Activated CD8-positive, alpha-beta memory T cell treated with anti-CD3 and anti-CD28 coated beads for 36 hours (primary cell): ENCODE measurements around the gene NXN. TPM values are rescaled to one million over a fixed set of nuclear protein-coding genes. Genes with fewer than 3 reads are reported as not detected.
"Not testable (repeated sequence)": the region's sequence is repeated elsewhere in the genome, so short reads cannot be mapped to it uniquely, and the experiment has no call there.

Experiments used
- CTCF ChIA-PET: fragments of 350-600 bp; sonication (Branson Sonifier 250); formaldehyde crosslinking; loops from one replicate; lab custom pipeline; 2021; ENCODE audit warnings: antibody characterized with exemption; lab: Charles Lee
- POLR2A ChIA-PET: fragments of 350-600 bp; sonication (Branson Sonifier 250); formaldehyde crosslinking; loops from one replicate; lab custom pipeline; 2021; ENCODE audit warnings: antibody characterized with exemption; lab: Charles Lee
- total RNA-seq, 2 experiments: library from RNA; stranded (reverse); gene quantifications; one replicate each; pipeline ENCODE4 v1.2.3, GENCODE V29; 2021

The NXN gene
- total RNA-seq, 2 experiments from 2014 or later: 0.13 to 0.25 TPM

DNA sequence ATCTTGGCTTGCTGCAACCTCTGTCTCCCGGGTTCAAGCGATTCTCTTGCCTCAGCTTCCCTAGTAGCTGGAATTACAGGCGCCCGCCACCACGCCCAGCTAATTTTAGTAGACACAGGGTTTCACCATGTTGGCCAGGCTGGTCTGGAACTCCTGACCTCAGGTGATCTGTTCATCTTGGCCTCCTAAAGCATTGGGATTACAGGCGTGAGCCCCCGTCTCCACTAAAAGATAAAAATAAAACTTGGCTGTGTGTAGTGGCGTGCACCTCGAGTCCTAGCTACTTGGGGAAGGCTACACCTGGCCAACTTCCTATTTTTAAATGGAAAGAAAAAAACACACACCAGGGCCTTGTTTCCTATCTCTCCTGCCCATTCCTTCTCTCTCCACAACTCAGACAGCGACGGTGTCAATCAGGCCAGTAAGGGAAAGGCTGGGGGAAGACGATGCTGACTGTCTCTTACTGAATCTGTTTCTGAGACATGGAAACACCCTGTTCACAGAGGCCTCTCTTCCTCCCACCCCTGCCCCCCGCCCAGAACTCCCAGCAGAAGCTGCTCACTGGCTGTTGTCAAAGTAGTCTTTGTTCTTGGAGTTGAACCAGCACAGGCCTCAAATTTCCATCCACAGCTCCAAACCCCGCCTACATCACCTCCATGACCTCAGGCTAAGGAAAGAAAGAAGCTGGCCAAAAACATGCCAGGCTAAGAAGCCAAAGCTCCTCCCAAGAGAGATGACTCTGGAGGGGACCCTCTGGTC, 96.6 kb downstream of the NXN start:
- POLR2A ChIA-PET: no interaction called here
- CTCF ChIA-PET: interaction anchor here (0.5 to 0.6 kb wide), 2 partner anchors 47 to 75 kb away, joined by 3 to 4 read pairs; no protein-coding TSS in a partner anchor

- ChIA-PET POLR2A (no interaction called here), CTCF (no interaction called here)
Measured at GRCh38 chr17:881778-882177, 97.8 kb downstream of the NXN start.

DNA sequence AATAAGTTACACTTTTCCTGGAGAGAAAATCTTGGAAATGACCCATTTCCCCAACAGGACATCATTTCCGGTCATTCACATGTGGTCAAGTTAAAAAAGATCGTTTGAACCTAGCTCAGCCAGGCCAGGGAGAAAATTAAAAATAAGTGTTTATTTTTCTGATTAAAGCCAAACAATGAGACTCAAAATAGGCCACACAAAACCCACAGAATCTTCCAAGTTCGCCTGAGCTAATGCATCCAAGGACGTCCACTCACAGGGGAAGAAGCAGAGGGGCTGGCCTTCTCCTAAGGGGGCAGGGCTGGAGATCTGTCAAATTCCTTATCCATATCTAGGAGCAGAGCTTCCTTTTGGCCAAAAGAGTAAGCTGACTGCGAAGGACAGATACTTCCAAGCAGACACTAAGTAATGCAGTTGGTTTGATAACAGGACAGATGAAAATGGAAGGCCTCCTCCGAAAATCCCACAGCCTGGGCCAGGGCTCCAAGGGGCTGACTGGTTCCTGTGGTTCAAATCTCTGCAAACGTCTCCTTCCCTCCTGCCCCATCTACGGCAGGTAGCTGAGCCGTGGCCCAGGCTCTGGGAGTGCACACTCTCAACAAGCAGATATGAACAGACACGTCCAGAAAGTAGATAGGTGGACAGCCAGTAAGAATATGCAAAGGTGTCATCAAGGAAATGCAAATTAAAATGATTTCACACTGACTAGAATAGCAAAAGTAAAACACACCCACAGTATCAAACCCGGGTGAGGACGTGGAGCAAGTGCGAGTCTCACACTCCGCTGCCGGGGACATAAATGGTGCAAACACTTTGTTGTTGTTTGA, 98.9 kb downstream of the NXN start:
- ChIA-PET CTCF (interaction anchor here (0.6 to 2.0 kb wide), 3 partner anchors 100 to 205 kb away, joined by 3 to 8 read pairs (median 4); partner anchors contain the start of gene TIMM22), POLR2A (no interaction called here)

- POLR2A ChIA-PET: interaction anchor here (0.6 kb wide), 1 partner anchor 467 kb away, joined by 4 read pairs; no protein-coding TSS in a partner anchor
- CTCF ChIA-PET: interaction anchor here (0.6 to 2.0 kb wide), 7 partner anchors 9 to 204 kb away, joined by 3 to 8 read pairs (median 4); partner anchors contain the start of gene TIMM22
Measured at GRCh38 chr17:879546-880442, 99.8 kb downstream of the NXN start.

DNA sequence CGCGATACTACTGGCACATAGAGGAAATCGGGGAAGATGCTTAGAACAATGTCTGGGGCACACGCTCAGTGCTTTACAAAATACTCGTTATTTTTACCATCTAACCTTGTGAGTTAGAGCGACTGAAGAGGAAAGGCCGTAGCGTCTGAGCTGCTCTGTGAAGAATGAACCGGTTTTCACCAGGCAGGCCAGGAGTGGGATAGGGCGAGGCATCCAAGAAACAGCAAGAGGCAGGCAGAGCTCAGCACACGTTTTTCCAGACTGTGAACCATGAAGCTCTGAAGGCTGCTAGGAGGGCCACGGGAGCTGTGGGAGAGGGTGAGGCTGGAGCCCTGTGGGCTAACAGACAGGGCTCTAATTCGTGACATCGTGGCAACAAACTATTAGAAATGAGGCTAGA, 101.9 kb downstream of the NXN start:
- ChIA-PET CTCF (interaction anchor here (2.2 kb wide), 1 partner anchor 103 kb away, joined by 8 read pairs; the partner anchor contains the start of gene NXN), POLR2A (no interaction called here)

- POLR2A ChIA-PET: no interaction called here
- CTCF ChIA-PET: interaction anchor here (1.4 to 2.2 kb wide), 2 partner anchors 104 to 120 kb away, joined by 3 to 8 read pairs; partner anchors contain the start of genes NXN and TIMM22
Measured at GRCh38 chr17:876272-876671, 103.3 kb downstream of the NXN start.

GRCh38 chr17:874590-874989, 105.0 kb downstream of the NXN start:
- CTCF ChIA-PET: not testable (repeated sequence)
- POLR2A ChIA-PET: interaction anchor here (0.7 kb wide), 1 partner anchor 92 kb away, joined by 3 read pairs; the partner anchor contains the start of genes GLOD4 and MRM3

- CTCF ChIA-PET: interaction anchor here (0.6 kb wide), 1 partner anchor 23 kb away, joined by 3 read pairs; no protein-coding TSS in a partner anchor
- POLR2A ChIA-PET: interaction anchor here (0.7 kb wide), 1 partner anchor 594 kb away, joined by 8 read pairs; no protein-coding TSS in a partner anchor
Measured at GRCh38 chr17:872855-873254, 106.7 kb downstream of the NXN start.

DNA sequence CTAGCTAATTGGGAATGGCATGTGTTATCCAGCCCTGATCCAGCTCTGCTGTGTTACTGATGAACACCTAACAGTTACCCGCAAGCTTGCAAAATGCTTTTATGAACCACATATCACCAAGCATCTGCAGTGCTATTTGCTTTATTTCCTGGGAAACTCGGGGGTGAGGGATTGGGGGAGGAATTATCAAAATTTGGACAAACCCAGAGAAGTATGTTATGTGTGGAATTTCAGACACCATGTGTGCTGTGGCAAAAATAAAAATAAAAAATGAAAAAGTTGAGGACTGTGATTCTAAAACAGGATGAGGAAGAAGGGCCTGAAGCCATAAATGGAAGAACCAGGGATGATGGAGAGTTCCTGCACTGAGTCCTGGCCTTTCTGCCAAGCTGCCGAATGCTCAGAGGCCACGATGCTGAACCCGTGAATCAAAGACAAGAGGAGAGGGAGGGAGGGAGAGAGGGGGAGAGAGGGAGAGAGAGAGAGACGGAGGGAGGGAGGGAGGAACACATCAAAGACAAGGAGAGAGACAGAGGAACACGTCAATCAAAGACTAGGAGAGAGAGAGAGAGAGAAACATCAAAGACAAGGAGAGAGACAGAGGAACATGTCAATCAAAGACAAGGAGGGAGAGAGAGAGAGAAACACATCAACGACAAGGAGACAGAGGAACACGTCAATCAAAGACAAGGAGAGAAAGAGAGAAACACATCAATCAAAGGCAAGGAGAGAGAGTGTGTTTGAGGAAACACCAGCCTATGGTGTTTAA, 107.6 kb downstream of the NXN start:
- ChIA-PET POLR2A (no interaction called here), CTCF (no interaction called here)

GRCh38 chr17:869567-870525, 109.7 kb downstream of the NXN start:
- POLR2A ChIA-PET: no interaction called here
- CTCF ChIA-PET: no interaction called here

GRCh38 chr17:869086-869485, 110.5 kb downstream of the NXN start:
- ChIA-PET POLR2A (no interaction called here), CTCF (no interaction called here)

DNA sequence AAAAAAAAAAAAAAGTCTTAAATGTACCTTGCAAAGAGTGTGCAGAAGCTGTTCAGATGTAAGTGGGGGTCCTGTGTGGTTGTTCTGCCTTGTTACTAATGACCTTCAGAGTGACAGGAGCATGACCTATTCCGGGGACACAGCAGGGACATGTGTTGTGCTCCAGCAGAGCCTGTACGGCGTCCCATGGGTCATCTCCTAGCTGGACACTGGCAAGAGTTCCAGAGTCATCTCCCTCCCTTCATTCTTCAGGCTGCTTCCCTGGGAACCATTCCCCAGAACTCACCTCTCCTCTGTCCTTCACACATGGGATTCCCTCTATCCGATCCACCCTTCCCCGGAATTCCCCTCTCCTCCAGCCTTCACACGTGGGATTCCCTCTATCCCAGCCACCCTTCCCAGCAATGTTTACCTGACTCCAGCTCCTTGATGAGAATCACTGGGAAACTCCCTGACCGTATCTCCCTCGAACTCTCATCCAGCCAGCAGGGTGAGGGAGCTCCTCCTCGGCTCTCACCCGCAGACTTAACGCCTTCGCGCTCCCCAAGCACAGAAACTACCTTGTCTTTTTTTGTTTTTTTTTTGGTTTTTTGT, 111.6 kb downstream of the NXN start:
- POLR2A ChIA-PET: no interaction called here
- CTCF ChIA-PET: interaction anchor here (0.6 kb wide), 1 partner anchor 39 kb away, joined by 3 read pairs; no protein-coding TSS in a partner anchor

DNA sequence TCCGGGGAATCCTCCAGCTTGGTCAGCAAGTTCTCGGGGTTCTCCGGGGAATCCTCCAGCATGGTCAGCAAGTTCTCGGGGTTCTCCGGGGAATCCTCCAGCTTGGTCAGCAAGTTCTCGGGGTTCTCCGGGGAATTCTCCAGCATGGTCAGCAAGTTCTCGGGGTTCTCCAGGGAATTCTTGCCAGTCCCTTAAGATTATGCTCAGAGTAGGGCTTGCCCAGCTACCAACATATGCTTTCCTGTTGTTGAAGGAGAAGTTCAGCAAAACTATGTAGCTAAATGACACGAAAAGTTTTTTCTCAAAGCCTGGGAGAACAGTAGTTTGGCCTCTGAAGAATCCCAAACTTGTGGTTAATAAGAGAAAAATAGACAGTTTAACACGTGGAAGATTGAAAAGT, 112.3 kb downstream of the NXN start:
- POLR2A ChIA-PET: not testable (repeated sequence)
- CTCF ChIA-PET: interaction anchor here (0.6 kb wide), 1 partner anchor 38 kb away, joined by 3 read pairs; no protein-coding TSS in a partner anchor

DNA sequence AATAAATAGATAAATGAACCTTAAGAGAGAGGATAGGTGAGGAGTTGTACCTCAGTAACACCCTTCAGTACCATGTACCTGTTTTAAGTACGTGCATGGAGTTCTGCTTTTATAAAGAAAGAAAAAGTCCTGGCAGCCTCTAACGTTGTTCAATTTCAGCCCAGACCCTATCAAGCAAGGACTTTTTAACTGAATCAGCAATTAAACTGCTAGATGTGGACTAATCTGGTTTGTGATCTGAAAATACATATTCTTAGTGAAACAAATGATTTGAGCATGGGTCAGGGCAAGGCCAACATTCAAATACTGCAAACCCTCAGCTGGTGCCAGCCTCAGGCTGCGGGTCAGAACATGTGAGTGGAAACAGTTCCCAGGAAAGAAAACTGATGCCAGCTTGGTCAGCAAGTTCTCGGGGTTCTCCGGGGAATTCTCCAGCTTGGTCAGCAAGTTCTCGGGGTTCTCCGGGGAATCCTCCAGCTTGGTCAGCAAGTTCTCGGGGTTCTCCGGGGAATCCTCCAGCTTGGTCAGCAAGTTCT, 112.9 kb downstream of the NXN start:
- POLR2A ChIA-PET: no interaction called here
- CTCF ChIA-PET: no interaction called here

DNA sequence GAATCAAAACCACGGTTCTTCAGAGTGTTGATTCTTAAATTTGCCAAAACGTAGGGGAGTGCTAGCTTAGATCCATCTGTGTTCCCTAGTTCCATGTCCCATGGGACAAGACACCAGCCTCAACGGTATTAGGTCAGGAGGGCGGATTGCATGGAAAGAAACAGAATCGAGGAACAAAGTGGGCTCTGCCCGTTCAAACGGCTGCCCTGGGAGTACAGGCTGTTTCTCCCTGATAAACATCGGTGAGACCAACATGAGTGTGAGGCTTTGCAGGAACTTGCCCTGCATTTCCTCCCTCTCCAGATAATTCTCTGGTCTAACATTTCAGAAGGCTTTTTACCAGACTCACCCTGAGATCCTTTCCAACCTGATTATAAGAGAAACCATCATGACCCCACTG, 115.3 kb downstream of the NXN start:
- CTCF ChIA-PET: no interaction called here
- POLR2A ChIA-PET: no interaction called here

DNA sequence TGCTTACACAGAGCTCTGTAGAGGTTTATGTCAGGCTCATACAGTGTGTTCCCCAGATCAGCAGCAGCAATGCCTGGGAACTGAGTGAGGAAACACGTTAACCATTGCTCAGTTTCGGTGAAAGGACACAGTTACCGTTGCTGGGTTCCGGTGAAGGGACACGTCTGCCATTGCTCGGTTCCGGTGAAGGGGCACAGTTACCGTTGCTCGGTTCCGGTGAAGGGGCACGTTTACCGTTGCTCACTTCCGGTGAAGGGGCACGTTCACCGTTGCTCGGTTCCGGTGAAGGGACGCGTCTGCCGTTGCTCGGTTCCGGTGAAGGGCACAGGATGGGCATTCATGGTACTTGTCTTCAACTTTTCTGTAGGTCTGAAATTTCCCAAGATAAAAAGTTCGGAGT, 115.7 kb downstream of the NXN start:
- CTCF ChIA-PET: no interaction called here

More for the DNA sequence above, 115.7 kb downstream of the NXN start:
- POLR2A ChIA-PET: interaction anchor here (0.6 kb wide), 1 partner anchor 14 kb away, joined by 3 read pairs; no protein-coding TSS in a partner anchor
